SK-N-SH (cell line): ENCODE data around the gene ALPK3. TPM values are rescaled to one million over a fixed set of nuclear protein-coding genes. Genes with fewer than 3 reads are reported as not detected.

Experiments used
- CTCF ChIA-PET: fragments of 300-600, 350-600 bp; formaldehyde crosslinking; extraction: SDS; loops from one replicate; lab custom pipeline; 2021; lab: Yijun Ruan, JAX
- POLR2A ChIA-PET: fragments of 350-600 bp; sonication (Branson Sonifier 250); formaldehyde crosslinking; extraction: SDS; loops from one replicate; lab custom pipeline; 2020; ENCODE audit warnings: antibody characterized with exemption, inconsistent platforms; lab: Yijun Ruan, JAX
- DNase-seq: peaks from one replicate; pipeline ENCODE4 v3.0.0; 2012
- H2AFZ ChIP-seq: fragments of 200-600 bp; sonication (generic); 2 replicates; pipeline ENCODE4 v1.8.1; 2016; ENCODE audit warnings: antibody characterized with exemption, mild to moderate bottlenecking, low read depth
- H3F3A ChIP-seq: fragments of 200-600 bp; sonication (generic); replicated peaks from 2 replicates; pipeline ENCODE3; 2016; ENCODE audit warnings: antibody characterized with exemption, mild to moderate bottlenecking; ENCODE audit not compliant: insufficient read depth
- H3K27ac ChIP-seq, 2 experiments: fragments of 200-500 bp in 1 of 2; fragments of 200-600 bp in 1 of 2; sonication (Bioruptor generic) in 1 of 2; sonication (generic), shearing (Covaris generic) in 1 of 2; 2 replicates each; pipeline versions ENCODE4 v1.5.1 to v1.6.1; 2014 to 2016; ENCODE audit warnings: low read depth in 2 of 2, inconsistent platforms in 1 of 2, low read length in 1 of 2, mild to moderate bottlenecking in 1 of 2, mixed read lengths in 1 of 2
- H3K27me3 ChIP-seq: fragments of 200-600 bp; sonication (generic), shearing (Covaris generic); 2 replicates; pipeline ENCODE4 v1.6.1; 2016; ENCODE audit warnings: mixed run types; ENCODE audit not compliant: insufficient read depth
- H3K36me3 ChIP-seq, 2 experiments: fragments of 200-500 bp in 1 of 2; fragments of 200-600 bp in 1 of 2; sonication (Bioruptor generic) in 1 of 2; sonication (generic) in 1 of 2; replicated peaks in 1 of 2; 2 replicates each; pipeline versions ENCODE3 to v1.5.1; 2014 to 2016; ENCODE audit warnings: low read length in 1 of 2, mild to moderate bottlenecking in 1 of 2; ENCODE audit not compliant: insufficient read depth in 2 of 2, control insufficient read depth in 1 of 2
- H3K4me1 ChIP-seq, 2 experiments: fragments of 200-500 bp in 1 of 2; fragments of 200-600 bp in 1 of 2; sonication (Bioruptor generic) in 1 of 2; sonication (generic), shearing (Covaris generic) in 1 of 2; 2 replicates each; pipeline versions ENCODE4 v1.5.1 to v1.6.1; 2014 to 2016; ENCODE audit warnings: low read depth in 1 of 2, low read length in 1 of 2, mixed run types in 1 of 2; ENCODE audit not compliant: insufficient read depth in 2 of 2, control insufficient read depth in 1 of 2
- H3K4me2 ChIP-seq: fragments of 200-600 bp; sonication (generic), shearing (Covaris generic); 2 replicates; pipeline ENCODE4 v1.6.1; 2017; ENCODE audit warnings: mixed run types
- H3K4me3 ChIP-seq, 2 experiments: fragments of 200-500 bp in 1 of 2; fragments of 200-600 bp in 1 of 2; sonication (Bioruptor generic) in 1 of 2; sonication (generic), shearing (Covaris generic) in 1 of 2; 2 replicates each; pipeline versions ENCODE4 v1.5.1 to v1.8.1; 2014 to 2016; ENCODE audit warnings: low read depth in 2 of 2, inconsistent platforms in 1 of 2, low read length in 1 of 2, mild to moderate bottlenecking in 1 of 2, mixed read lengths in 1 of 2, moderate library complexity in 1 of 2
- H3K79me2 ChIP-seq: fragments of 200-600 bp; sonication (generic); 2 replicates; pipeline ENCODE4 v1.8.1; 2017; ENCODE audit warnings: mild to moderate bottlenecking; ENCODE audit not compliant: insufficient read depth
- H3K9ac ChIP-seq: fragments of 200-600 bp; sonication (generic); 2 replicates; pipeline ENCODE4 v1.6.1; 2017; ENCODE audit warnings: mixed run types
- H3K9me2 ChIP-seq: fragments of 200-600 bp; sonication (generic); 2 replicates; pipeline ENCODE4 v1.6.1; 2017; ENCODE audit warnings: mixed run types
- H3K9me3 ChIP-seq: fragments of 200-600 bp; sonication (generic); 2 replicates; pipeline ENCODE4 v1.6.1; 2017; ENCODE audit warnings: mixed run types, mild to moderate bottlenecking, moderate library complexity
- H4K20me1 ChIP-seq: fragments of 200-600 bp; sonication (generic); 2 replicates; pipeline ENCODE4 v1.6.1; 2017; ENCODE audit warnings: mild to moderate bottlenecking, mixed run types; ENCODE audit not compliant: insufficient read depth
- CHD2 ChIP-seq: fragments of 150-350 bp; IDR thresholded peaks from 2 replicates; pipeline ENCODE4 v1.6.1; 2018; ENCODE audit warnings: low read length; ENCODE audit not compliant: partially characterized antibody
- ELF1 ChIP-seq: IDR thresholded peaks from 2 replicates; pipeline ENCODE4 v1.4.0; 2012
- JUND ChIP-seq: IDR thresholded peaks from 2 replicates; pipeline ENCODE4 v1.4.0; 2012
- MXI1 ChIP-seq: IDR thresholded peaks from 2 replicates; pipeline ENCODE4 v1.6.1; 2012; ENCODE audit warnings: mild to moderate bottlenecking, low read depth, low read length, improper control_type of control experiment
- POLR2AphosphoS5 ChIP-seq: IDR thresholded peaks from 2 replicates; pipeline ENCODE4 v1.6.1; 2012; ENCODE audit warnings: low read depth, low read length
- RAD21 ChIP-seq: IDR thresholded peaks from 2 replicates; pipeline ENCODE4 v1.6.1; 2012; ENCODE audit warnings: mild to moderate bottlenecking, low read length
- RCOR1 ChIP-seq: fragments of 150-350 bp; IDR thresholded peaks from 2 replicates; pipeline ENCODE4 v1.6.1; 2017; ENCODE audit warnings: antibody characterized with exemption, low read length
- TAF1 ChIP-seq: IDR thresholded peaks from 2 replicates; pipeline ENCODE4 v1.6.1; 2012; ENCODE audit warnings: low read depth, mild to moderate bottlenecking, low read length, moderate library complexity, borderline replicate concordance
- TCF12 ChIP-seq: IDR thresholded peaks from 2 replicates; pipeline ENCODE4 v1.4.0; 2012
- TEAD4 ChIP-seq: IDR thresholded peaks from 2 replicates; pipeline ENCODE4 v1.4.0; 2012; ENCODE audit warnings: mild to moderate bottlenecking, borderline replicate concordance; ENCODE audit not compliant: insufficient read depth
- YY1 ChIP-seq: IDR thresholded peaks from 2 replicates; pipeline ENCODE4 v1.4.0; 2012; ENCODE audit warnings: low read depth, mild to moderate bottlenecking
- WGBS: methylation state at CpG from one replicate; pipeline ENCODE4 v1.1.6; 2017; ENCODE audit warnings: low lambda C conversion rate; 5-methylcytosine and 5-hydroxymethylcytosine counted together
- polyA plus RNA-seq, 3 experiments: library from polyadenylated mRNA; depleted of rRNA; stranded (reverse); fragments of >200 nt; gene quantifications; 2 replicates each; pipeline ENCODE4 v1.2.3, GENCODE V29; 2012
- TF ChIP-seq, protein P1 (sequence below): fragments of 200-600 bp; sonication (generic); IDR thresholded peaks from 2 replicates; pipeline ENCODE4 v1.6.1; 2017; ENCODE audit warnings: antibody characterized with exemption, mild to moderate bottlenecking, moderate library complexity
- TF ChIP-seq, protein P2 (sequence below): fragments of 150-350 bp; IDR thresholded peaks from 2 replicates; pipeline ENCODE4 v1.6.1; 2017; ENCODE audit warnings: antibody characterized with exemption, low read length, low read depth, borderline replicate concordance
- TF ChIP-seq, protein P3 (sequence below): IDR thresholded peaks from 2 replicates; pipeline ENCODE4; 2012
- TF ChIP-seq, protein P4 (sequence below): IDR thresholded peaks from 2 replicates; pipeline ENCODE4 v1.4.0; 2012; ENCODE audit warnings: low read depth, borderline replicate concordance

The ALPK3 gene
- polyA plus RNA-seq, 1 of the 3 experiments (the other 2 are of a cell fraction), result 0.16 TPM

- TF ChIP-seq TCF12 (no peak), JUND (no peak), MXI1 (no peak), RAD21 (no peak)
- Histone ChIP-seq H3K9me2 (no peaks in the 10 kb centered on the region), H2AFZ (no peak overlapping the region), H3F3A (no peaks in the 10 kb centered on the region), H3K4me1 (no peaks in the 10 kb centered on the region), H3K27ac (no peak overlapping the region), H4K20me1 (no peaks in the 10 kb centered on the region), H3K9me3 (peaks cover 8% of the 10 kb centered on the region; the same call in 1 of the 2 replicates), H3K27me3 (no peaks in the 10 kb centered on the region), H3K36me3 (no peaks in the 10 kb centered on the region), H3K9ac (no peak overlapping the region), H3K79me2 (no peaks in the 10 kb centered on the region), H3K4me3 (no peak overlapping the region), H3K4me2 (no peak overlapping the region)
- POLR2A ChIA-PET, result no interaction called here
- CTCF ChIA-PET, result interaction anchor here (1.0 to 2.2 kb wide), 2 partner anchors 12 to 76 kb away, joined by 3 to 5 read pairs; no protein-coding TSS in a partner anchor
- DNase-seq, result no peak
- 85% methylated on average over 5 of the region's 5 CpGs for WGBS
Measured at GRCh38 chr15:84852212-84852611, 35.1 kb downstream of the ALPK3 start.

DNA sequence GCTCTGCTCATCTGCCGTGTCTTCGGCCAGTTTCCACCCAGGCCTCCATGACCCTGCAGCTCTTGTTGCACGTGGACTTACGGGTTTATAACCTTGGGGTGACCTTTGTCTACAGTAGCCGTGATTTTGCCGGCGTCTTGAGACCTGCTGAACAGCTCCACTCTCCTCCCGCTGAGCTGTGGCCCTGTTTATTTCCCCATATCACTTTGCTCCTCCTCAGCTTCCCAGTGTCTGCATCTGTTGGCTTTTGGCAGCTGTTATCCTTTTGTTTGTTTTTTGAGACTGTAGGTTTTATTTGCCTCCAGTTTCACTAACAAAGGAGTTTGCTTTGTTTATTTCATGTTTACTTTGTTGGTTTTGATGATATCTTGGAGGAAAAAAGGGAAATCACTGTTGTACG is 38.0 kb downstream of the ALPK3 start:
- H3K4me2 ChIP-seq, result no peak overlapping the region
- no peak overlapping the region for H3K27ac ChIP-seq
- H3K27me3 ChIP-seq, result no peaks in the 10 kb centered on the region
- no peaks in the 10 kb centered on the region for H3K79me2 ChIP-seq
- H3K4me1 ChIP-seq, result no peaks in the 10 kb centered on the region
- H3K4me3 ChIP-seq, result no peak overlapping the region
- H2AFZ ChIP-seq, result no peak overlapping the region
- H4K20me1 ChIP-seq, result no peaks in the 10 kb centered on the region
- no peaks in the 10 kb centered on the region for H3K9me3 ChIP-seq
- no peak for TF ChIP-seq CHD2
- TF ChIP-seq YY1, result no peak
- TF ChIP-seq, protein P1, sequence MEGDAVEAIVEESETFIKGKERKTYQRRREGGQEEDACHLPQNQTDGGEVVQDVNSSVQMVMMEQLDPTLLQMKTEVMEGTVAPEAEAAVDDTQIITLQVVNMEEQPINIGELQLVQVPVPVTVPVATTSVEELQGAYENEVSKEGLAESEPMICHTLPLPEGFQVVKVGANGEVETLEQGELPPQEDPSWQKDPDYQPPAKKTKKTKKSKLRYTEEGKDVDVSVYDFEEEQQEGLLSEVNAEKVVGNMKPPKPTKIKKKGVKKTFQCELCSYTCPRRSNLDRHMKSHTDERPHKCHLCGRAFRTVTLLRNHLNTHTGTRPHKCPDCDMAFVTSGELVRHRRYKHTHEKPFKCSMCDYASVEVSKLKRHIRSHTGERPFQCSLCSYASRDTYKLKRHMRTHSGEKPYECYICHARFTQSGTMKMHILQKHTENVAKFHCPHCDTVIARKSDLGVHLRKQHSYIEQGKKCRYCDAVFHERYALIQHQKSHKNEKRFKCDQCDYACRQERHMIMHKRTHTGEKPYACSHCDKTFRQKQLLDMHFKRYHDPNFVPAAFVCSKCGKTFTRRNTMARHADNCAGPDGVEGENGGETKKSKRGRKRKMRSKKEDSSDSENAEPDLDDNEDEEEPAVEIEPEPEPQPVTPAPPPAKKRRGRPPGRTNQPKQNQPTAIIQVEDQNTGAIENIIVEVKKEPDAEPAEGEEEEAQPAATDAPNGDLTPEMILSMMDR, result no peak
- no peak for TF ChIP-seq RCOR1
- TF ChIP-seq, protein P2, sequence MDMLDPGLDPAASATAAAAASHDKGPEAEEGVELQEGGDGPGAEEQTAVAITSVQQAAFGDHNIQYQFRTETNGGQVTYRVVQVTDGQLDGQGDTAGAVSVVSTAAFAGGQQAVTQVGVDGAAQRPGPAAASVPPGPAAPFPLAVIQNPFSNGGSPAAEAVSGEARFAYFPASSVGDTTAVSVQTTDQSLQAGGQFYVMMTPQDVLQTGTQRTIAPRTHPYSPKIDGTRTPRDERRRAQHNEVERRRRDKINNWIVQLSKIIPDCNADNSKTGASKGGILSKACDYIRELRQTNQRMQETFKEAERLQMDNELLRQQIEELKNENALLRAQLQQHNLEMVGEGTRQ, result no peak
- no peak for TF ChIP-seq POLR2AphosphoS5
- TF ChIP-seq RAD21, result no peak
- TF ChIP-seq TAF1, result no peak
- TF ChIP-seq, protein P3, sequence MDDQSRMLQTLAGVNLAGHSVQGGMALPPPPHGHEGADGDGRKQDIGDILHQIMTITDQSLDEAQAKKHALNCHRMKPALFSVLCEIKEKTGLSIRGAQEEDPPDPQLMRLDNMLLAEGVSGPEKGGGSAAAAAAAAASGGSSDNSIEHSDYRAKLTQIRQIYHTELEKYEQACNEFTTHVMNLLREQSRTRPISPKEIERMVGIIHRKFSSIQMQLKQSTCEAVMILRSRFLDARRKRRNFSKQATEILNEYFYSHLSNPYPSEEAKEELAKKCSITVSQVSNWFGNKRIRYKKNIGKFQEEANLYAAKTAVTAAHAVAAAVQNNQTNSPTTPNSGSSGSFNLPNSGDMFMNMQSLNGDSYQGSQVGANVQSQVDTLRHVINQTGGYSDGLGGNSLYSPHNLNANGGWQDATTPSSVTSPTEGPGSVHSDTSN, result no peak
- no peak for TF ChIP-seq ELF1
- TF ChIP-seq TEAD4, result no peak
- TF ChIP-seq, protein P4, sequence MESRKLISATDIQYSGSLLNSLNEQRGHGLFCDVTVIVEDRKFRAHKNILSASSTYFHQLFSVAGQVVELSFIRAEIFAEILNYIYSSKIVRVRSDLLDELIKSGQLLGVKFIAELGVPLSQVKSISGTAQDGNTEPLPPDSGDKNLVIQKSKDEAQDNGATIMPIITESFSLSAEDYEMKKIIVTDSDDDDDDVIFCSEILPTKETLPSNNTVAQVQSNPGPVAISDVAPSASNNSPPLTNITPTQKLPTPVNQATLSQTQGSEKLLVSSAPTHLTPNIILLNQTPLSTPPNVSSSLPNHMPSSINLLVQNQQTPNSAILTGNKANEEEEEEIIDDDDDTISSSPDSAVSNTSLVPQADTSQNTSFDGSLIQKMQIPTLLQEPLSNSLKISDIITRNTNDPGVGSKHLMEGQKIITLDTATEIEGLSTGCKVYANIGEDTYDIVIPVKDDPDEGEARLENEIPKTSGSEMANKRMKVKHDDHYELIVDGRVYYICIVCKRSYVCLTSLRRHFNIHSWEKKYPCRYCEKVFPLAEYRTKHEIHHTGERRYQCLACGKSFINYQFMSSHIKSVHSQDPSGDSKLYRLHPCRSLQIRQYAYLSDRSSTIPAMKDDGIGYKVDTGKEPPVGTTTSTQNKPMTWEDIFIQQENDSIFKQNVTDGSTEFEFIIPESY, result no peak
- ChIA-PET POLR2A (no interaction called here), CTCF (interaction anchor here (0.9 kb wide), 1 partner anchor 9 kb away, joined by 3 read pairs; no protein-coding TSS in a partner anchor)
- WGBS, result 85% methylated on average over 9 of the region's 9 CpGs
- H3F3A ChIP-seq, result no peaks in the 10 kb centered on the region
- no peaks in the 10 kb centered on the region for H3K36me3 ChIP-seq
- no peak for DNase-seq
- no peak overlapping the region for H3K9ac ChIP-seq
- no peaks in the 10 kb centered on the region for H3K9me2 ChIP-seq
